AG10803 (cell line): ENCODE data around the gene NINL.

Experiments
- DNase-seq: peaks from one replicate; pipeline ENCODE4 v3.0.0; 2010; ENCODE audit warnings: low read depth
- H3K4me3 ChIP-seq: 2 replicates; pipeline ENCODE4 v1.5.1; 2011; ENCODE audit warnings: mild to moderate bottlenecking, low read length, control low read depth
- CTCF ChIP-seq: conservative IDR thresholded peaks from 2 replicates; pipeline ENCODE4 v1.5.1; 2011; ENCODE audit warnings: mild to moderate bottlenecking, low read length, control low read depth, inconsistent platforms

Gene NINL

GRCh38 chr20:25574411-25574810 is 10.9 kb downstream of the NINL start:
- peak; percentile 33 for TF ChIP-seq CTCF
- peak; percentile 28 for DNase-seq
- H3K4me3 ChIP-seq, result no peak overlapping the region

- no peak overlapping the region for H3K4me3 ChIP-seq
- TF ChIP-seq CTCF, result no peak
- peak; percentile 37 for DNase-seq
These were observed 11.8 kb downstream of the NINL start for GRCh38 chr20:25573288-25574251.

DNA sequence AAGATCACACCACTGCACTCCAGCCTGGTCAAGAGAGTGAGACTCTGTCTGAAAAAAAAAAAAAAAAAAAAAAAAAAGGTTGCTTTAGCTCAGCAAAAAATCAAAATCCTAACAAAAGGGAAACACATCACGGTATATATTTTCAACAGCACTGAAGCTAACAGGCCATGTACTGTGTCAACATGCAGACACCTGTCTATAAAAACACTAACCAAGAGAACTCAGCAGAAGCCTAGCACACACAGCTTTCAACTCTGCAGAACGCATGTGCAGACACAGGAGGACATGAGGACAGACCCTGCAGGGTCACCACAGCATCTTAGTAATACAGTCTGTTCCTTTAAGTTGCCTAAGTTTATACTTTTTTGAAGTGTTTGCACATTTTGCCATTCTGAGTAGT is 13.5 kb downstream of the NINL start:
- H3K4me3 ChIP-seq, result no peak overlapping the region
- DNase-seq, result no peak
- no peak for TF ChIP-seq CTCF

DNA sequence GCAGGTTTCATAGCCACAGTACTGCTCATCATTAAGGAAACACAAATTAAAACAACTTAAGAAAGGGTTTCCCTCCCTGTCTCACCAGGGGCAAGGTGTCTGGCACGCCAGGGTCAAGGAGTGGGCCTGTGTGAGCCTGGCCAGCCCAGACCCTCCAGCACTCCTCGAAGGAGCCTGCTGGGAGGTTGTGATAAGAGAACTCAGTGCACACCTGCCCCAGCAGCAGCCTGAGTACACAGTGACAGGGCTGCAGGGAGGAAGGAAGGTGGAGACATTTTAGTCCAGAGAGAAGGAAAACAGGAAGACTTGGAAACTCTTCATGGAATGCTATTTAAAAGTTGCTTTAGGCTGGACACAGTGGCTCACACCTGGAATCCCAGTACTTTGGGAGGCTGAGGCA is 14.1 kb downstream of the NINL start:
- TF ChIP-seq CTCF, result no peak
- H3K4me3 ChIP-seq, result no peak overlapping the region
- DNase-seq, result no peak

DNA sequence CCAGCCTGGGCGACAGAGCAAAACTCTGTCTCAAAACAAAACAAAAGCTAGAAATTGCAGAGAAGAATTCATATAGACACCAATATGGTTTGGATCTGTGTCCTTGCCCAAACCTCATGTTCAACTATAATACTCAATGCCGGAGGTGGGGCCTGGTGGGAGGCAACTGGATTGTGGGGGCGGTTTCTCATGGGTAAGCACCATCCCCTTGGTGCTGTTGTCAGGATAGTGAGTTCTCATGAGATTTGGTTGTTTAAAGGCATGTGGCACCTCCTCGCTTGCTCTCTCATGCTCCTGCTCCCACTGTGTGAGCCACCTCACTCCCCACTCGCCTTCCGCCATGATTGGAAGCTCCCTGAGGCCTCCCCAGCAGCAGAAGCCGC is 15.2 kb downstream of the NINL start:
- DNase-seq, result no peak
- no peak overlapping the region for H3K4me3 ChIP-seq
- no peak for TF ChIP-seq CTCF

DNA sequence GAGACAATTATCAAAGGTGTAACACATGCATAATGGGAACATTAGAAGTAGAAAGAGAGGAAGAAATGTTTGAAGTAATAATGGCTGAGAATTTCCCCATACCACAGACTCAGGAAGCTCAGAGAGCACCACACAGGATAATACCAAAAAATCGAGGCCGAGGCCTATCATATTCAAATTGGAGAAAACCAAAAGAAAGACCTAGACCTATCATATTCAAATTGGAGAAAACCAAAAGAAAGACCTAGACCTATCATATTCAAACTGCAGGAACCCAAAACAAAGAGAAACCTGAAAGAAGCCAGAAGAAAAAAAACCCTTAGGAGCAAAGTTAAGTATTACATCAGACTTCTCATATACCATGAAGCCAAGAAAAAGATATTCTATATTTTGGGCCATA is 18.0 kb downstream of the NINL start:
- no peak for TF ChIP-seq CTCF
- no peak for DNase-seq
- H3K4me3 ChIP-seq, result no peak overlapping the region

- no peak for DNase-seq
- H3K4me3 ChIP-seq, result no peak overlapping the region
- no peak for TF ChIP-seq CTCF
These were observed 18.5 kb downstream of the NINL start for GRCh38 chr20:25566821-25567220.
